Measurements from ENCODE around the gene MPV17L2. TPM values are rescaled to one million over a fixed set of nuclear protein-coding genes. Genes with fewer than 3 reads are reported as not detected.

Gene MPV17L2
- total and polyA plus RNA-seq, 2 of the 4 experiments (the other 2 are of a cell fraction), result 7.2 to 19.5 TPM

DNA sequence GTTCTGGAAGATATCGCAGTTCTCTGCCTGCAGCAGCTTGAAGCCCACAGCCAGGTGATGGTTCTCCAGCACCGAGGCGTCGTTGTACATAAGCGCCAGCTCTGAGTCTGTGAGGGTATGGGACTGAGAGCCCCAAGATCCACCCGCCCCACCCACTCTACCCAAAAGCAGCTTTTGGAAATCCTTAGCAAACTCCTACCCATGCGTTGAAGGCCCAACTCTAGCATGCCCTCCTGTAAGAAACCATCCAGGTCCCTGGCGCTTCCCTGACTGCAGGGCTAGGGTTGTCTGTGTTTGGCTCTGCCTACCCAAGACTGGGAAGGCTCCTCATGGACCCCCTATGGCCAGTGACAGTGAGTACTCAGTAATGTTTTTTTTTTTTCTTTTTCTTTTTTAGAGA is 23.8 kb downstream of the MPV17L2 start:
- H3K79me1 ChIP-seq (ENCODE audit: low read depth in 1 of 2, low read length in 2 of 2), result no peaks in the 10 kb centered on the region
- H3K27me3 ChIP-seq (ENCODE audit: control insufficient read depth, insufficient read depth, low read length), result no peaks in the 10 kb centered on the region
- no peak for DNase-seq
- no peak overlapping the region for H4K8ac ChIP-seq (ENCODE audit: low read depth in 2 of 2, low read length in 2 of 2)
- H3K18ac ChIP-seq (ENCODE audit: low read depth, low read length), result no peak overlapping the region
- no peak overlapping the region for H3K23ac ChIP-seq (ENCODE audit: low read depth, low read length)
- no peak for ATAC-seq (ENCODE audit: low read depth)
- in situ Hi-C loops (cut with MboI; ENCODE audit: low sequenced_read_pairs) (no loop called here), intact Hi-C loops (cut with micrococcal nuclease) (no loop called here), dilution Hi-C loops (cut with HindIII; ENCODE audit: low sequenced_read_pairs, unreplicated experiment) (no loop called here)
- H2AK9ac ChIP-seq (replicated peaks; ENCODE audit: low read depth, low read length, poor library complexity), result no peak overlapping the region
- peaks cover 5% of the 10 kb centered on the region for H3K4me1 ChIP-seq (ENCODE audit: control insufficient read depth, insufficient read depth, low read length)
- whole genome bisulfite sequencing, 2 experiments (ENCODE audit: extremely low coverage in 2 of 2, insufficient read length in 1 of 2), result no CpG with 5 or more reads among the region's 8 CpGs
- H2BK120ac ChIP-seq (ENCODE audit: low read depth, low read length), result no peak overlapping the region
- no peak overlapping the region for H4K5ac ChIP-seq (ENCODE audit: low read depth, low read length)
- H3K9ac ChIP-seq (ENCODE audit: low read depth, low read length), result no peak overlapping the region
- no peak overlapping the region for H2AFZ ChIP-seq (replicated peaks; ENCODE audit: low read length, poor library complexity)
- TF ChIP-seq MAFK (IDR thresholded peaks at IDR 0.05; ENCODE audit: low read depth, low read length), result no peak
- no peak for TF ChIP-seq CHD1 (IDR thresholded peaks at IDR 0.05; ENCODE audit: low read depth, low read length)
- no peak for TF ChIP-seq CTCF (conservative IDR thresholded peaks at IDR 0.05; ENCODE audit: low read depth, low read length)
- no peak for TF ChIP-seq RAD21 (IDR thresholded peaks at IDR 0.05; ENCODE audit: low read length)
- TF ChIP-seq CEBPB (IDR thresholded peaks at IDR 0.05; ENCODE audit: low read depth, low read length), result no peak
- no peak for TF ChIP-seq ELK1 (IDR thresholded peaks at IDR 0.05; ENCODE audit: borderline replicate concordance, low read depth, low read length)
- TF ChIP-seq RFX5 (IDR thresholded peaks at IDR 0.05; ENCODE audit: low read depth, low read length), result no peak
- no peak for TF ChIP-seq NFE2L2 (IDR thresholded peaks at IDR 0.05; ENCODE audit: low read depth, low read length)
- TF ChIP-seq, protein P1, sequence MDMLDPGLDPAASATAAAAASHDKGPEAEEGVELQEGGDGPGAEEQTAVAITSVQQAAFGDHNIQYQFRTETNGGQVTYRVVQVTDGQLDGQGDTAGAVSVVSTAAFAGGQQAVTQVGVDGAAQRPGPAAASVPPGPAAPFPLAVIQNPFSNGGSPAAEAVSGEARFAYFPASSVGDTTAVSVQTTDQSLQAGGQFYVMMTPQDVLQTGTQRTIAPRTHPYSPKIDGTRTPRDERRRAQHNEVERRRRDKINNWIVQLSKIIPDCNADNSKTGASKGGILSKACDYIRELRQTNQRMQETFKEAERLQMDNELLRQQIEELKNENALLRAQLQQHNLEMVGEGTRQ (IDR thresholded peaks at IDR 0.05; ENCODE audit: low read depth, low read length), result no peak
- TF ChIP-seq MAZ (IDR thresholded peaks at IDR 0.05; ENCODE audit: borderline replicate concordance, low read depth, low read length), result no peak
- no peak for TF ChIP-seq BHLHE40 (IDR thresholded peaks at IDR 0.05; ENCODE audit: low read depth, low read length)
- no peak for TF ChIP-seq POLR2A (IDR thresholded peaks at IDR 0.05; ENCODE audit: low read depth, low read length)
- TF ChIP-seq FOS (IDR thresholded peaks at IDR 0.05; ENCODE audit: low read depth, low read length), result no peak
- TF ChIP-seq RCOR1 (IDR thresholded peaks at IDR 0.05; ENCODE audit: insufficient replicate concordance, low read length), result no peak
- TF ChIP-seq SMC3 (IDR thresholded peaks at IDR 0.05; ENCODE audit: low read depth, low read length), result no peak
- no peak for TF ChIP-seq MXI1 (IDR thresholded peaks at IDR 0.05; ENCODE audit: borderline replicate concordance, low read depth, low read length)
- no peak overlapping the region for H3K14ac ChIP-seq (replicated peaks; ENCODE audit: low read depth, low read length)
- BruUV-seq (replicated peaks), result no TSS peak
- ChIA-PET CTCF (no interaction called here), POLR2A (ENCODE audit: unreplicated experiment) (interaction anchor here (0.6 kb wide), 1 partner anchor 119 kb away, joined by 3 read pairs; the partner anchor contains the start of gene MAST3)
- H3K4me3 ChIP-seq (ENCODE audit: insufficient read depth, low read depth, low read length), result no peak overlapping the region
- no peak overlapping the region for H2AK5ac ChIP-seq (ENCODE audit: low read depth, low read length)
- H4K20me1 ChIP-seq (ENCODE audit: insufficient read depth, low read length), result no peaks in the 10 kb centered on the region
- H3K9me1 ChIP-seq (ENCODE audit: insufficient read depth, low read length), result peaks cover 2% of the 10 kb centered on the region; the same call in 1 of the 2 replicates
- no peak overlapping the region for H4K91ac ChIP-seq (ENCODE audit: insufficient read depth, low read depth, low read length)
- H2BK15ac ChIP-seq (ENCODE audit: low read depth, low read length), result no peak overlapping the region
- no peak overlapping the region for H3K4me2 ChIP-seq (ENCODE audit: low read depth, low read length)
- no peak overlapping the region for H2BK5ac ChIP-seq (ENCODE audit: low read depth, low read length, poor library complexity, severe bottlenecking)
- H3K36me3 ChIP-seq (ENCODE audit: control insufficient read depth, insufficient read depth, low read length), result no peaks in the 10 kb centered on the region; the same call in 1 of the 2 replicates
- no peak overlapping the region for H3K4ac ChIP-seq (ENCODE audit: low read depth, low read length)
- H3K56ac ChIP-seq (ENCODE audit: extremely low read depth, insufficient read depth, low read length), result no peak overlapping the region
- no peak overlapping the region for H3K27ac ChIP-seq (ENCODE audit: insufficient read depth, low read length)
- no peak overlapping the region for H2BK20ac ChIP-seq (ENCODE audit: low read depth, low read length)
- no peaks in the 10 kb centered on the region for H3K9me3 ChIP-seq (ENCODE audit: control insufficient read depth, insufficient read depth, low read length)

Measured in IMR-90 (cell line).